NCI-H526 treated with DMSO at 0.1 percent for 48 hours (cell line): Measurements from ENCODE around the gene HOXC6.

Experiments
- DNase-seq: peaks from one replicate; lab custom pipeline; 2025; lab: John Stamatoyannopoulos, UW

The HOXC6 gene

DNA sequence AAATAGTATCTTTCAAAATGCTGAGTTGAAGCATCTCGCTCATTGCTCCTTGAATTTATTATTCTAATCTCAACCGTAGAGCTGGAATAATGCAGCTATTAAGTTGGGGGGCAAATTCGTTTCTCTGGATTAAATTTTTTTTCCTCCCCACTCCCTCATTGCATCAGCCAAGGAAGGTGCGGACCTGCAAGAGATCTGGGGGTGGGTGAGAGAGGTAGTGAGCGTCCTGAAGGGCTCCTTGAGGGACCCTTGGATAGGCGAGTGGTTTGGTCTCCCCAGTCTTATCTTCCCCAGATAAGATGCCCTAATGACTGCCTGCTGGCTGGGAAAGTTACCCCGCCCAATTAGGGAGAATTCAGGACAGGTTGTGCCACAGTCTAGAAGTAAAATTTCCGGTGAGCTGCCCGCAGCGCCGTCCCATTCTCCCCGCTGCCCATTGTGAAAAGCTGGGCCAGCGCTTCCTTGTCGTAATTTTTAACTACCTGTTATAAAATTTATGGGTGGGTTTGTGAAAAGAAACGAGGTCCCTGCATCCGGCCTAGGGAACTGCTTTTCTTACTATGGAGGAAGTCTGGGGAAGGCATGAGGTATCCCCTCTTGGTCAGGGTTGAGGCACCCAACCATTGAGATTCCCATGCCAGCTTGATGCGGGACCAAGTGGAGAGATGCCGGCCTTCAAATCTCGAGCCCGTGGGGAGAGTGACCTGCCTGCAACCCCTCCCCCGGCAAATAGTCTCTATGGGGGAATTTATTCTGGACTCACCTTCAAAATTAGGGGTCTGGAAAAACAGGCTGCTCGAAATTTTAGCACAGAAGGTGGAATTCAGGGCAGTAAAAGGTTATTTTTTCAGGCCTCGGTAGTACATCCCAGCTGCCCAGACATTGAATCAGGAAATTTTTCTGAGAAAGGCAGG lies 13.0 kb upstream of the HOXC6 start:
- no peak for DNase-seq

DNA sequence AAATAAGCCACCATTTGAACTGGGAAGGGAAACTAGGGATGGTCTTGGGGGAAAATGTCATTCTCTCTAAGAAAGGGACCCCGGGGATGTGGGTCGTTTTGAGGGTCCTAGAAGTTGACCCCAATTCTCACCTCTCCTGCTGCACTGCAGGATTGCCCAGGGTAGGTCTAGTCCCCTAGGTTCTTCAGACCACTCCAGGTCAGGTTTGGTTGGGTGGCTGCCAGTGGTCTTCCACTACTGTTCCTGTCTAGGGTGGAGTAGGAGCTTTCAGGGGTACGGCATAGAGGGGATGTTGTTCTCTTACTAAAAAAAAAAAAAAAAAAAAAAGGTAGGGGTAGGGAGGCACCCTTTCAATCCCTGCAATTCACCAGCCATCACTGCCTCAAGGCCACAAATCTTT lies 12.2 kb upstream of the HOXC6 start:
- DNase-seq, result no peak

DNA sequence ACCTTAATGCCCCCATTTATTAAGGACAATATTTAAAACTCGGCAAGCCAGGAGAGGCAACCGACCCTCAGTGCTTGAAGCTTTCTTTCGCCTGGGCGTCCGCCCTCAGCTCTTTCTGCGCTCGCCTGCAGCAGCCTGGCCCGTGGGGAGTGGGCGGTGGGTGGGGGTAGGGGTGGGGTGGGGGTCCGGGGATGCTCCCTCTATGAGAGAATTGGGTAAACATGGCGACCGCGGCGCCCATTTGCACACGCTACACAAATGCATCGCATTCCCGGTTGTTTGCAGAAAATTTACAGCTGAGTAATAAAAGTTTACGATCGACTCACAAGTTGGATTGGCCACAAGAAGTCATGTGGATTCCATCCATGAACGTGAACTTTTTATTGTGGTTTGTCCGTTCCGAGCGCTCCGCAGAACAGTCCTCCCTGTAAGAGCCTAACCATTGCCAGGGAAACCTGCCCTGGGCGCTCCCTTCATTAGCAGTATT lies 11.7 kb upstream of the HOXC6 start:
- peak; percentile 97 for DNase-seq

DNA sequence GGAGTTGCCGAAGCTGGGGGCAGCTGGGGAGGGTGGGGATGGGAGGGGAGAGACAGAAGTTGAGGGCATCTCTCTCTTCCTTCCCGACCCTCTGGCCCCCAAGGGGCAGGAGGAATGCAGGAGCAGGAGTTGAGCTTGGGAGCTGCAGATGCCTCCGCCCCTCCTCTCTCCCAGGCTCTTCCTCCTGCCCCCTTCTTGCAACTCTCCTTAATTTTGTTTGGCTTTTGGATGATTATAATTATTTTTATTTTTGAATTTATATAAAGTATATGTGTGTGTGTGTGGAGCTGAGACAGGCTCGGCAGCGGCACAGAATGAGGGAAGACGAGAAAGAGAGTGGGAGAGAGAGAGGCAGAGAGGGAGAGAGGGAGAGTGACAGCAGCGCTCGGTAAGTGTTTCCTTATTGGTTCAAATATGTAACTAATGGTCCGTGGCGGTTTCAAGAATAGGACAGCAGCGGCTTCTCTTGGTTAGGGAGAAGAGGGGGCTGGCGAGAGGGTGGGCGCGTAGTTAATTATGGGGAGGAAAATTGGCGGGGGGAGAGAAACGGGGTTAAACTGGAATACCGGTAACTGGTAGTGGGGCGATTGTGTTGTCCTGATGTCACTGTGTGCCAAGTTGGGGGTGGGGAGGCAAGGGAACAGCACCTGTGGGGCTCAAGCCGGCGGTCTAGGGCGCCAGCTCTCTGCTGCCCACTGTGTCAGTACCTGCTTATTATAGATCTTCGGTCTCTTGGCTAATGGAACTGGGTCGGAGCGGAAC lies 11.0 kb upstream of the HOXC6 start:
- DNase-seq, result no peak

DNA sequence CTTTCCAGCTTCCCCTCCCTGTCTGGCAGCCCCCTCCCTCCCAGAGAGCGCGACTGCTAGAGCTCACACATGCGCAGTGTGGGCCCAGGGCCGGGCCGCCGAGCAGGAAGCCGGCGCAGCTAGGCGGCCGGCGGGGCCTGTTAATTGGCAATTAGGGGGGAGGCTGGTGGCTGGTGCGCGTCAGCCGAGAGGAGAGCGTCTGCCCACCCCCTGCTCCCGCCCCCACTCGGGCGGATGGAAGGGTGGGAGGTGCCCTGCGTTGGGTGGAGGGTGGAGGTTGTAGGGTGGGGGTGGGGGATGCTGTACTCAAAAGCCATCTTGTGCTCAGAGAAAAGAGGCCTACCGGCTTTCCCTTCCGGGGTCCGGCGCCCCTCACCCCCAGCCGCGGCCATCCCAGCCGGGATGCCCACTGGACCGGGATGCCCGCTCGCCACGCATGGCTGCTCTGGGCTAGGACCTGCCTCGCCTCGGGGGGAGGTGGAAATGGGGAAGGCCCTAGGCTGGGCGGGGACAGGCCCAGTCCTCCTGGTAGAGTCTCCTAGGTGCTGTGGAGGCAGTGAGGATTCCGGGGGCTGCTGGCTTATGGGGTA lies 10.3 kb upstream of the HOXC6 start:
- DNase-seq, result no peak

DNA sequence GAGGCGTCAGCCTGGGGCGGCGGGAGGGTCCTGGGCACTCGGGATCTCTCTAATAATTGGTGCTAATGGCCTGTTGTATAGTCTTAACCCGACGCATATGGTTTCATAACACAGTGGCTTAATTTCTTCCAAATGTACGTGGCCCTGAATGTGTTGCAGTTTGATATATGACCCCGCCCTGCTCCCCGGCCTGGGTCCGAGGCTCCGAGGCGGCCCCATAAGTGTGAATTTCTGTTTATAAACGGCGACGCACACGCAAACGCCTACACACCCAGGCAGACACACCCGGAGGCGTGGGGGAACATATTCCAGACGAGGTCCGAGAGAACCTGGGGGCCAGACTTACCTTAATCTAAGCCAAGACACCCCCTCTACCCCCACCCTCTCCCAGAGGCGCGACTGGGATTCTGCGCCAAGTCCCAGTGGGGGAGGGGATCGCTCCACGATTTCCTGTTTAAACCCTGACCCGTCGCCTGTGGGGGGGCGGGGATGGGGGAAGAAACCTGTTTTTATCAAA lies 9.7 kb upstream of the HOXC6 start:
- no peak for DNase-seq

DNA sequence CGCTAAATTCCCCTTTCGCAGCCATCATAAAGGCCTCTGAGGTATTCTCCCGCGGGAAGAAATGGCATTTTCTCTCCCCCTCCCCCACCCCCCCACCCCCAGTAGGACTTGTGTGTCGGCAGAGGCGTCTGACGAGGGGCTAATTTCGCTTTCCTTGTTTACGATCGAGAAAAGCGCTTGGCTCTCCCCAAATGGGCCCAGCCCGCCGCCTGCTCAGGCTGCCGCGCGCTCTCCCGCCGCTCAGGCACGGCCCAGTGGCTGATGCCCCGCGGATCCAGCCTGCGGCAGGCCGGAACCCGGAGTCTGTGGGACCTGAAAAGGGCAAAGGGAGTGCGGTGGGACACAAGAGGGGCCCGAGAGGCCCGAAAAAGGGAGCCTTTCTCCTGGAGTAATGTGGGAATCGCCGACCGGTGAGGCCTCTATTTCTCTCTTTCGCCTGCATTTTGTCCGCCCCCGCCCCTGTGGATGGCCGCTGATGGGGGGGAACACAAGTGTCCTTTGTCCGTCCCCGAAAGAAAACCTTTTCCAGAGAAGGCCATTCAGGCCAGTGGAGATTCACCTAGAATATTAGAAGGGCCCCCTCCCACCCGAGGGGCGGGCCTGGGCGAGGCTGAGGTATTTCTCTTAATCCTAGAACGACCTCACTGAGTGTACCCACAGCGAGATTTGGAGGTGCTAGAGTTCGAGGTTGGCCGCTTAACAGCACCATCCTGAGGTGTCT lies 9.0 kb upstream of the HOXC6 start:
- DNase-seq, result no peak

DNA sequence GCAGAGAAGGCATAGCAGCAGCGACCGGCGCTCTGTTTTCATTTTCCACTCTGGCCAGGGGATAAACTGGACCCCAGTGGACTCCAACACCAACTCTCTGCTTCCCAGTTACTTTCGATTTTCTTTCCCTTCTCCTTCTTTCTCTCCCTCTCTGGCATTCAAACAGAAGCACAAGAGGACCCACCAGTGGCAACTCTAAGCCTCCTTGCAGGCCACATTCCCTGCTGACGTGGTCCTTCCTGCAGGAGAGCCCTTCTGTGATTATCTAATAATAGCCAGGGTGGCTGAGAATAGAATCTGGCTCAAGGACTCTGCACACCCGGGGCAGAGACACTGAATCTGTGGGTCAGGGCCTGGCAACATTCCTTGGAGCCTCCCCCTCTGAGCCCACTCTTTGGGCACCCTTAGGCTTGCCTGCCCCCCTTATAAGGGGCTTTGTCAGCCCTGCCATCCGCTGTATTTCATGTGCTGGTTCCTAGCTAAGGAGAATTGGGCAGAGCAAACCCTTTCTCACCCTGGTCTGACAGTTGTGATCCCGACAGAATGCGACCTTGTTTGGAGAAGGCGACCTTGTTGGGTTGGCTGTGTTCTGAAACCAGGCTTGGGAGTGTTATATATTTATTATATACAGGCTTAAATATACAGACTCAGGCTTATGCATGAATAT lies 8.2 kb upstream of the HOXC6 start:
- DNase-seq, result no peak

DNA sequence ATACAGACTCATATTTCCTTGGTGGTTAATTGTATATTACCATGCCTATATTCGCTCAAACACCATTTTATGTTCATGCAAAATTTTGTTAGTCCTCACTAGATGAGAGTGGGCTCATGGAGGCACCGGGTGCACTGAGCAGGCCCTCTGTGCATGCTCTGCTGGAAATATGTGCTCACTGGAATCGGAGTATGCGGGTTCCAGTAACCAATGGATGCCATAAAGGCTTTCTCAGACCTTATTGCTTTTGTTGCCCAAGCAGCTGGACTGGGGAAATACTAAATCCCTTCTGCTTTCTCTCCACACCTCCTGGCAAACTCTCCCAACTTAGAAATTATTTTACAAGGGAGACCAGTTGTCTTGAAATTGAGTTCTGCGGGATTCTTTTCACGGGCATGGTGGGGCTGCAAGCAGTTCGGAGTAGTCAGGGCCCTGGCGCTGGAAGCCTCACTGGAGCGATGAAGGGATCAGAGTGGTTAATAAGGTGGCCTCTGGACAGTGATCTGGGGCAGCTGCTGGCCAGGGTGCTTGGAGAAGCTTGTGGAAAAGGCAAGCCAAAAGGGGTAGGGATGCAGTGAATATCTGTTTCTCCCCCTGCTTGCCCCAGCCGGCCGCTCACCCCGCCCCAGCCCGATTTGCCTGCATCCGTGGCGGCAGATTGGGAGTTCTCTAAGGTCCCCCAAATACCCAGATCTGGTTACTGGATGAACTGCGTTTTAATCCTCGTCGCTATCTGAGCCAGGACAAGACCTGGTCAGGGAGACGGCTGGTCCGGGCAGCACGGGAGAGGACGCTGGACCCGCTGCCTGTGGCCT lies 7.4 kb upstream of the HOXC6 start:
- DNase-seq, result no peak

DNA sequence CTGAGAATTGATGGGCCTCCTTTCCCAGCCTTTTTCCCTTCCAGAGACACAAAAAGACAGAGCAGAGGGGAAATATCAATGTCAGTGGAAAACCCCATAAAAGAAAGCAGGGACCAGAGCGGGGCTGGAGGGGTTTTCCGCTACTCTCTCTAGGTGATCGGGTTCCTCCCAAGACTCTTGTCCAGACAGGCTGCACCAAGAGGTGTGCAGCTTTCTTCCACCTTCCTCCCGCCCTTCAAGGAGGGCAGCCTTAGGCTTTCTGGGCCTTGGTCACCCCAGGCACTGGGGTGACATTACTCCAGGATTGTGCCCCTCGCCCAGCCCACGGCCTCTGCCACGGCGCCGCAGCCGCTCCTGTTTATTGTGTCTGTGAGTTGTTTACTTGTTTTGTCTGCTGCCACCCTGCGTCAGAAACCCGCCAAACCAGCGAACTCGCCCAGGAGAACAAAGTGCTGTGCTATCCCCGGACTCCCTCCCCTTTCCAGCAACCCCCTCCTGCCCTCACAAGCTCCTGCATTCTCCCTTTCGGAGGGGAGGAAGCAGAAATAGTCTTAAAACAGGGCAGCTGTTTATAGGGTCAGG lies 6.7 kb upstream of the HOXC6 start:
- DNase-seq, result no peak

DNA sequence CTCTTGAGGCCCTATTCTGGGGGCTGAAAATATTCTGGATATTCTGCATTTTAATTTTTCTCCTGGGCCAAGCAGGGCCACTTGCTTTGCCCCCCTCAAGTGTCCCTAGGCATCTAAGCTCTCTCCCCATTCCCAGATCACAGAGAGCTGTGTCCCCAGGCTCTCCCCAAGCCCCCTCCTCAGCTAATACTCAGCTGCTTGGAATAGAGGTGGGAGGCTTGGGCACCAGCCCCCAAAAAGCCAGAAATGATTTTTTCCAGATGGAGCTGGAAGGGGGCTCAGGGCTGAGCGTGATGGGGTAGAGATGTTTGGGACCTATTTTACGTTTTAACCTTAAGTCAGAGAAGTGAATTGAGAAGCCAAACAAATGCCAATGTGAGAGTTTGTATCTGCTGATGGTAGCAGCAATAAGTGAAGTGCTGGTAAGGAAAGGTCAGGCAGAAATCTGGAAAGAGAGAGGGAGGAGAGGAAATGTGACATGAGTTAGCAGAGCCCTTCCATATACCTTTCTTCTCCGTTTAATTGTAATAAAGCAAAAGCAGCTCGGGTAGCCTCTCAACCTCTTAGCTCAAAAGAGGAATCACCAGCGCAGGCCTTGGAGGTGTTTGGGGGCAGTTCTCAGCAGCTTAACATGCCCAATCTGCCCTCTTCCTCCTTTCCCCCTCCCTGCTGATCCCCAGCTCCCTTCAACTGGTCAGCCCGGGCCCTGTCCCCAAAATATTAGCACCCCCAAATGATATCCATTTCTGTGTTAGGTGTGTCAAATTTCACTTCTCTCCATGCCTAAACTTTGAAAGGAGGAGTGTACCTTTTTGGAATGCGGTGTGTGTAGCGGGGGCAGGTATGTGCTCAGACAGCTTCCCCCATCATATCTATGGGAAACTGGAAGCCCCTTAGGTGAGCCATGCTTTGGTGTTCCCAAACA lies 5.0 kb upstream of the HOXC6 start:
- no peak for DNase-seq

DNA sequence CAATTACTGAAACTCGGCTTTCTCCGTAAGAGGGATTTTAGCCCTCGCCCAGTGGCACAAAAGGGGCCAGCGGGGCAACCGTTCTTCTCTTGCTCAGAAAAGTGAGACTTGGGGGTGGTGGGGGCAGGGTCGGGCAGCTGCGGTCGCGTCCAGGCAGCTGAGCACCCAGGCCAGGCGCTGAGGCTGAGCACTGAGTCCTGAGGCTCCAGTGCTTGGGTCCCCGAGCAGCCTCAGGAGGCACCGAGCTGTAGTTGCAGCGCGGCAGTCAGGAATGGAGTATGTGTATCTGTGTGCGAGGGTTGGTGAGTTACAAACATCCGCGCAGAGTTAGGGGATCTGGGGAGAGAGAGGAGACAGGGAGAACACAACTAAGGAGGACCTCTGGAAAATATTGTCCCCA lies 4.1 kb upstream of the HOXC6 start:
- DNase-seq, result no peak

DNA sequence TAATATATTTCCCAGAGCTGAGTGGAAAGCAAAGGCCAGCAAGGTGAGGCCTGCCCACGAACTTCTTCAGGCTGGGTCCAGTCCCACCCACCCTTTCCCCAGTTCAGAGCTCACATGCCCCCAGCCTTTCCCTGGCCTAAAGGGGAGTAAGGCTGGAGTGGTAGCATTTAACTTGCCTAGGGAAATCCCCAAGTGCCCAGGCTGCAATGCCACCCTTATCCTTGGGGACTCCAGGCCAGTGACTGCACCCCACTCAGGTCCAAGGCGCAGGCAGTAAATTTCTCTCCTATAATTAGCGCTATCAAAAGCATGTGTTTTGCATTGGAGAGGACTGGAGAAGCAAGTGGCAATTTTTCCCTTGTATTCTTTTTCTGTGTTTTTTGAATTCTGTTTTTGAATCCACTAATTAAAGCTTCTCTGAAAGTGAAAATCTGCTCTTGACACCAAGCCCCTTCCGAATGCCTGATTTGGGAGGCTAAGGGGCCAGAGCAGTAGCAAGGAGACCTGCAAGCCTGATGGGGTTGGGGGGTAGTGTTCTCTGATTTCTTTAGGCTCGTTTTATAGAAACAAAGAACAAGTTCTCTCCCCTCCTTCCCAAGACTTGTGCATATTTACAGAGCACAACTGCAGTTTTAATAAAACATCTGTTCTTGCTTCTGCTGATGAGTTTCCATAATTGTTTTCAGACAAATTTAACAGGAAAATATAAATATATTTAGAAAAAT lies 3.5 kb upstream of the HOXC6 start:
- DNase-seq, result no peak

DNA sequence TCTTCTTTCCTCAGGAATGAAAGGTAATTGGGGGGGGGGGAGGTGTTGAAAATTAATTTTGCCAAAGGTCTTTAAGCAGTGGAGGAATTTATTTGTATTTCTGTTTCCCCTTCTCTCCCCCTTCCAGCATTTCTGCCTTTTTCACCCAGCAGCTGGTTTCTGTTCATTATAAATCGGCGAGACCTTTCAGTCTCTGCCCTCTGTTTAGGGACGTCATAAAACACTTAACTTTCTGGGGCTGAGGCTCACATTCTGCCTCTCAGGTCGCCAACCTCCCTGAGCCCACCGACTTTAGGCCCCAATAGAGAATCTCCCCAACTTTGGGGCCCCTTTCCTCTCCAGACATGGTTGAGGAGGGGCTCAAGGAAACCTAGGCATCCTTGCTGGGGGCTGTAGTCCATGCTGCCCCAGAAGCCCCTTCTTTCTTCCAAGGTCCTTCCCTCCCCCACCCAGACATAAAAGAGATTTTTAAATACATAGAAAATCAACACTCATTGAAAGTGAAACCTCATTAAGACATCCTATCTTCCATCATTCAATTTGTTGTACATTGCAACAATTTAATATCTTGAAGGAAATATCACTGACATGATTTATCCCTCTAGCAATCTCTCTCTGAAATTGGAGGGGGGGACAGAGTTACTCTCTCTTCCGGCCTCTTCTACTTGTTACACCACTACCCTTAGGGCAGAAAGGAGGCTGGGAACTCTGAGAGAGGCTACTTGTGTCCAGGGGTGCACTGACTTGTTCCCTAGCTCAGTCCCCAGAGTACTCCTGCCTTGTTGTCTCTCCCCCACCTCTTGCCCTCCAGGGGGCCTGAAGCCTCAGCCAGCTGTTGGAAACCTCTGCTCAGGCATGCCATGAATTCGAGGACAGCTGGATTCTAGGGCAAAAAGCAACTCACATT lies 2.5 kb upstream of the HOXC6 start:
- no peak for DNase-seq

DNA sequence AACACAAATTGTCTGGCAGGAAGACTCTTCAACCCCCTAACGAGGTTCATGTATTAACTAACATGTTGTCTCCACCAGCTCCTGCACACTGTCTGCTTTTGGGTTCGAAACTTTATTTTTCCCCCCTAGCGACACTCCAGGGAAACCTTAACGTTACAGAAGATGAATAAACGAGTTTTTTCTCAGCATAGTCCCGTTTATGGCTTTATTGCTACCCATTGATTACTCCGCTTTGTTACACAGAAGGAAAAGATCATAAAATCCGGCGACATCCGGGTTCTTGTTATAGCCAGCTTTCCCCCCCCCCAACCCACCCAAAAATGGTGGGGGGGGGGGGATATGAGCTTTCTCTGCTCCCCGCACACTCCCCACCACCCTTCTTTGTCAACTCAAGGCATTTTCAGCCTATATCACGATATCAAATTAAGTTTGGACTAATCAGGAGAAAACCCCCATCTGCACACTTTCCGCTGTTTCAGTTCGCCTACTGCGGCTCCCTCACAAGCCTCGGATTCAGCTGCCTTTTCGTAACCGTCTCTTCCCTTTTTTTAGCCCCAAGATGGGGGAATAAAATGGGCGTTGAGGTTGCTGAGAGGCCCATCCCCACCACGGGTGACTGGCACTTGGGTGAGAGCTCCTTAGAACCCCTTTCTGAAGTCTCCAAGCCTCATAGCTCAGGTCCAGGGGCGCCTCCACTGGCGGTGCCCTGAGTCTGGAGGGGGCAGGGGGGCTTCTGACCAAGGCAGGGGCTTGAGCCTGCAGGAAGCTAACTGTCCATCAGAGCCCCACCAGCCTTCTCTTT lies 1.4 kb upstream of the HOXC6 start:
- DNase-seq, result no peak

DNA sequence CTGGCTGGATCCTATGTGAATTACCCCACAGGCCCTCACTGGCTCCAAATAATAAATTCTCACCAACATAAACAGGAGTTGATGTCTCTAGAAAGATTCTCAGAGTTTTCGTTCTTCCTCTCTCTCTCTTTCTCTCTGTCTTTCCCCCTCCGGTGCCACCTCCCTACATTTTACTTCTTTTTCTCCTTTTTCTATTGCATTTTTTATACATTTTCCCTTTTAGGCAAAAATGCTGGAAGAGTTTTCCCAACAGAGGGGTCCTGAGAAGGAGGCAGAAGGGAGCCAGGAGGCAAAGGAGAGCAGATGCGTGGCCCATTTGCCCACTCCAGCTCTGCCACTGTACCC lies 826 bp upstream of the HOXC6 start:
- DNase-seq, result no peak
